MM.1S (cell line): ENCODE measurements around the gene MAPK7.

Source experiments
- DNase-seq: peaks from one replicate; pipeline ENCODE4 v3.0.0-alpha.2; 2015
- H2AFZ ChIP-seq: fragments of 300-600 bp; sonication (generic); 2 replicates; pipeline ENCODE4 v1.6.0; 2016; ENCODE audit warnings: antibody characterized with exemption, low read length
- H3F3A ChIP-seq: fragments of 300-600 bp; sonication (generic); 2 replicates; pipeline ENCODE4 v1.6.1; 2016; ENCODE audit warnings: mild to moderate bottlenecking, antibody characterized with exemption, low read length, moderate library complexity, mixed read lengths; ENCODE audit not compliant: insufficient read depth
- H3K27ac ChIP-seq: fragments of 300-600 bp; sonication (generic); 2 replicates; pipeline ENCODE4 v1.5.1; 2016; ENCODE audit warnings: mild to moderate bottlenecking, low read length
- H3K27me3 ChIP-seq: fragments of 300-600 bp; sonication (generic); replicated peaks from 2 replicates; pipeline ENCODE4 v1.6.0; 2016; ENCODE audit warnings: low read length; ENCODE audit not compliant: insufficient read depth
- H3K36me3 ChIP-seq: fragments of 300-600 bp; sonication (generic); replicated peaks from 2 replicates; pipeline ENCODE4 v1.6.1; 2016; ENCODE audit warnings: mild to moderate bottlenecking, low read length, mixed read lengths; ENCODE audit not compliant: insufficient read depth
- H3K4me1 ChIP-seq: fragments of 300-600 bp; sonication (generic); 2 replicates; pipeline ENCODE4 v1.6.1; 2016; ENCODE audit warnings: low read length, mixed read lengths
- H3K4me2 ChIP-seq: fragments of 300-600 bp; sonication (generic); 2 replicates; pipeline ENCODE4 v1.6.0; 2016; ENCODE audit warnings: low read depth, low read length
- H3K4me3 ChIP-seq: fragments of 300-600 bp; sonication (generic); 2 replicates; pipeline ENCODE4 v1.5.1; 2016; ENCODE audit warnings: low read length, mixed read lengths
- H3K79me2 ChIP-seq: fragments of 300-600 bp; sonication (generic); 2 replicates; pipeline ENCODE4 v1.6.1; 2016; ENCODE audit warnings: mixed run types, low read length, mixed read lengths
- H3K9ac ChIP-seq: fragments of 300-600 bp; sonication (generic); 2 replicates; pipeline ENCODE4 v1.6.1; 2016; ENCODE audit warnings: low read length, mixed read lengths
- H3K9me2 ChIP-seq: fragments of 300-600 bp; sonication (generic); replicated peaks from 2 replicates; pipeline ENCODE4 v1.6.1; 2016; ENCODE audit warnings: mild to moderate bottlenecking, low read length, mixed read lengths; ENCODE audit not compliant: insufficient read depth
- H3K9me3 ChIP-seq: fragments of 300-600 bp; sonication (generic); replicated peaks from 2 replicates; pipeline ENCODE4 v1.6.1; 2016; ENCODE audit warnings: mild to moderate bottlenecking, low read length, mixed read lengths; ENCODE audit not compliant: insufficient read depth
- H4K20me1 ChIP-seq: fragments of 300-600 bp; sonication (generic); 2 replicates; pipeline ENCODE4 v1.6.1; 2016; ENCODE audit warnings: mild to moderate bottlenecking, low read length, moderate library complexity, mixed read lengths; ENCODE audit not compliant: insufficient read depth
- EZH2 ChIP-seq: fragments of 300-600 bp; sonication (generic); optimal IDR thresholded peaks from 2 replicates; pipeline ENCODE3; 2017; ENCODE audit warnings: low read depth, mild to moderate bottlenecking, antibody characterized with exemption, low read length, mixed read lengths
- EZH2phosphoT487 ChIP-seq: fragments of 300-600 bp; sonication (generic); IDR thresholded peaks from 2 replicates; pipeline ENCODE4 v1.6.1; 2018; ENCODE audit warnings: antibody characterized with exemption, low read length
- TF ChIP-seq, protein P1 (sequence below): fragments of 300-600 bp; sonication (generic); IDR thresholded peaks from 2 replicates; pipeline ENCODE4 v1.5.1; 2016; ENCODE audit warnings: antibody characterized with exemption, low read length, mixed read lengths

MAPK7 gene

GRCh38 chr17:19410875-19411620 lies 32.8 kb downstream of the MAPK7 start, which contains the start of gene RNF112:
RNF112 (plus strand) TSS chr17:19411232; CDS start chr17:19411409, 177 bp downstream.
- no peak within 1 kb of the TSS for H3K4me3 ChIP-seq
- no peaks in the 10 kb centered on the region for H3F3A ChIP-seq
- no peaks in the 10 kb centered on the region for H4K20me1 ChIP-seq
- no peak within 1 kb of the TSS for H3K27ac ChIP-seq
- no peaks in the 10 kb centered on the region for H3K79me2 ChIP-seq
- H2AFZ ChIP-seq, result no peak within 1 kb of the TSS
- H3K9me3 ChIP-seq, result no peaks in the 10 kb centered on the region
- no peaks in the 10 kb centered on the region for H3K36me3 ChIP-seq
- TF ChIP-seq EZH2phosphoT487, result no peak
- H3K9me2 ChIP-seq, result no peaks in the 10 kb centered on the region
- H3K9ac ChIP-seq, result no peak within 1 kb of the TSS
- no peaks in the 10 kb centered on the region for H3K4me1 ChIP-seq
- no peaks in the 10 kb centered on the region for H3K27me3 ChIP-seq
- H3K4me2 ChIP-seq, result no peak within 1 kb of the TSS
- no peak for DNase-seq

DNA sequence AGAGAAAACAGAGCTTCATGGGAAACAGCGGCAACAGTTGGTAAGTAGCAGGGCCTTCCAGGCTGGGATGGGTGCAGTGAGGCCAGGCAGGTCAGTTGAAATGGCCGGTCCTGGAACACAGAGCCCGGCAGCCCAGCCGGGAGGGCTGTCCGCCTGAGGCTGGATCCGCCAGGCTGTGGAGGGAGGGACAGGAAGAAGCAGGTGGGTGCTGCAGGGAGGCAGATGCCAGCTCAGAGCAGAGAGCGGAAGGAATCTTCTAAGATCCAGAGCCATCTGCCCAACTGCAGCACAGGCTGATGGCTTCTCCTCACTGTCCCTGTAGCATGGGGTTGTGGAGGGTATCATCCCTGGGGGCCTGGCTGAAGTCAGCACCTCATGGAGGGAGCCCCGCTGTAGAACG lies 33.3 kb downstream of the MAPK7 start:
- no peak for DNase-seq
- Histone ChIP-seq H4K20me1 (no peaks in the 10 kb centered on the region), H3K9ac (no peak overlapping the region), H3K4me1 (no peaks in the 10 kb centered on the region), H3K27ac (no peak overlapping the region), H3K36me3 (no peaks in the 10 kb centered on the region), H3K27me3 (no peaks in the 10 kb centered on the region), H3K9me2 (no peaks in the 10 kb centered on the region), H3K4me3 (no peak overlapping the region), H3K79me2 (no peaks in the 10 kb centered on the region), H3K4me2 (no peak overlapping the region), H2AFZ (no peak overlapping the region), H3K9me3 (no peaks in the 10 kb centered on the region), H3F3A (no peaks in the 10 kb centered on the region)
- TF ChIP-seq, protein P1, sequence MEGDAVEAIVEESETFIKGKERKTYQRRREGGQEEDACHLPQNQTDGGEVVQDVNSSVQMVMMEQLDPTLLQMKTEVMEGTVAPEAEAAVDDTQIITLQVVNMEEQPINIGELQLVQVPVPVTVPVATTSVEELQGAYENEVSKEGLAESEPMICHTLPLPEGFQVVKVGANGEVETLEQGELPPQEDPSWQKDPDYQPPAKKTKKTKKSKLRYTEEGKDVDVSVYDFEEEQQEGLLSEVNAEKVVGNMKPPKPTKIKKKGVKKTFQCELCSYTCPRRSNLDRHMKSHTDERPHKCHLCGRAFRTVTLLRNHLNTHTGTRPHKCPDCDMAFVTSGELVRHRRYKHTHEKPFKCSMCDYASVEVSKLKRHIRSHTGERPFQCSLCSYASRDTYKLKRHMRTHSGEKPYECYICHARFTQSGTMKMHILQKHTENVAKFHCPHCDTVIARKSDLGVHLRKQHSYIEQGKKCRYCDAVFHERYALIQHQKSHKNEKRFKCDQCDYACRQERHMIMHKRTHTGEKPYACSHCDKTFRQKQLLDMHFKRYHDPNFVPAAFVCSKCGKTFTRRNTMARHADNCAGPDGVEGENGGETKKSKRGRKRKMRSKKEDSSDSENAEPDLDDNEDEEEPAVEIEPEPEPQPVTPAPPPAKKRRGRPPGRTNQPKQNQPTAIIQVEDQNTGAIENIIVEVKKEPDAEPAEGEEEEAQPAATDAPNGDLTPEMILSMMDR, result no peak
- TF ChIP-seq EZH2 (no peak), EZH2phosphoT487 (no peak)

- peaks cover 7% of the 10 kb centered on the region for H3K4me1 ChIP-seq
- no peak overlapping the region for H3K4me3 ChIP-seq
- DNase-seq, result no peak
- H3K79me2 ChIP-seq, result no peaks in the 10 kb centered on the region
- TF ChIP-seq EZH2phosphoT487 (no peak), EZH2 (no peak)
- TF ChIP-seq, protein P1, result no peak
- H3K9me3 ChIP-seq, result no peaks in the 10 kb centered on the region
- H3K27ac ChIP-seq, result no peak overlapping the region
- H3K9ac ChIP-seq, result no peak overlapping the region
- no peak overlapping the region for H3K4me2 ChIP-seq
- H3K36me3 ChIP-seq, result no peaks in the 10 kb centered on the region
- H3K9me2 ChIP-seq, result no peaks in the 10 kb centered on the region
- H3K27me3 ChIP-seq, result no peaks in the 10 kb centered on the region
- H4K20me1 ChIP-seq, result no peaks in the 10 kb centered on the region
- H2AFZ ChIP-seq, result no peak overlapping the region
- no peaks in the 10 kb centered on the region for H3F3A ChIP-seq
Measured at GRCh38 chr17:19412510-19412909, 34.2 kb downstream of the MAPK7 start.

DNA sequence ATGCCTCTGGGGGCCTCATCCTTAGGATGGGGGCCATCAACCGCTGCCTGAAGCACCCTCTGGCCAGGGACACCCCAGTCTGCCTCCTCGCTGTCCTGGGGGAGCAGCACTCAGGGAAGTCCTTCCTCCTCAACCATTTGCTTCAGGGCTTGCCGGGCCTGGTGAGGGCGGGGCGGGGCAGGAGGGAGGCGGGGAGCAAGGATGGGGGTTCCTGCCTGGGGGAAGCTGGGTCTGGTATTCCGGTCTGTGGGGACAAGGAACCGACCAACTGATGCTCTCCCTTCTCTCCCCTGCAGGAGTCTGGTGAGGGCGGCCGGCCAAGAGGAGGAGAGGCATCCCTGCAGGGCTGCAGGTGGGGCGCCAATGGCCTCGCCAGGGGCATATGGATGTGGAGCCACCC lies 34.7 kb downstream of the MAPK7 start:
- Histone ChIP-seq H4K20me1 (no peaks in the 10 kb centered on the region), H3K27ac (no peak overlapping the region), H3K79me2 (no peaks in the 10 kb centered on the region), H3K4me1 (peaks cover 11% of the 10 kb centered on the region), H3K4me2 (no peak overlapping the region), H3K9me2 (no peaks in the 10 kb centered on the region), H3F3A (0 out of 2 replicates have a peak, but pooled peaks cover under 1% of the 10 kb centered on the region), H3K36me3 (no peaks in the 10 kb centered on the region), H3K9ac (no peak overlapping the region), H2AFZ (no peak overlapping the region), H3K9me3 (no peaks in the 10 kb centered on the region), H3K4me3 (no peak overlapping the region), H3K27me3 (no peaks in the 10 kb centered on the region)
- DNase-seq, result no peak
- TF ChIP-seq EZH2phosphoT487, result no peak
- no peak for TF ChIP-seq EZH2
- TF ChIP-seq, protein P1, result no peak
